HepG2 (cell line): ENCODE measurements around the gene ZSCAN31. TPM values are rescaled to one million over a fixed set of nuclear protein-coding genes. Genes with fewer than 3 reads are reported as not detected.

Source experiments
- ARNTL ChIP-seq: sonication (generic); formaldehyde crosslinking; IDR thresholded peaks from 2 replicates; pipeline ENCODE4 v1.4.0; 2020; ENCODE audit warnings: mild to moderate bottlenecking, missing genetic modification reagents
- FOXJ3 ChIP-seq: sonication (generic); formaldehyde crosslinking; IDR thresholded peaks from 2 replicates; pipeline ENCODE4 v1.4.0; 2020; ENCODE audit warnings: missing genetic modification reagents, mild to moderate bottlenecking, borderline replicate concordance
- FOXO1 ChIP-seq: sonication (generic); formaldehyde crosslinking; IDR thresholded peaks from 2 replicates; pipeline ENCODE4 v1.4.0; 2020; ENCODE audit warnings: missing genetic modification reagents
- GATA4 ChIP-seq: sonication (generic); IDR thresholded peaks from 2 replicates; pipeline ENCODE4 v1.6.1; 2016; ENCODE audit warnings: antibody characterized with exemption, low read depth, borderline replicate concordance
- HIVEP1 ChIP-seq: sonication (generic); formaldehyde crosslinking; IDR thresholded peaks from 2 replicates; pipeline ENCODE4 v1.4.0; 2020; ENCODE audit warnings: mild to moderate bottlenecking, missing genetic modification reagents
- HOXA9 ChIP-seq: sonication (generic); formaldehyde crosslinking; IDR thresholded peaks from 2 replicates; pipeline ENCODE4 v1.8.1; 2022; ENCODE audit warnings: missing genetic modification reagents, mild to moderate bottlenecking, moderate library complexity, borderline replicate concordance
- MZF1 ChIP-seq: sonication (generic); formaldehyde crosslinking; IDR thresholded peaks from 2 replicates; pipeline ENCODE4 v1.8.1; 2023; ENCODE audit warnings: mild to moderate bottlenecking, missing genetic modification reagents, borderline replicate concordance
- NR2F6 ChIP-seq, 2 experiments: IDR thresholded peaks; 2 replicates each; pipeline ENCODE4 v1.6.1; 2016; ENCODE audit warnings: antibody characterized with exemption in 1 of 2, mild to moderate bottlenecking in 1 of 2
- PHB2 ChIP-seq: fragments of 450-650 bp; IDR thresholded peaks from 2 replicates; pipeline ENCODE4 v1.6.1; 2018; ENCODE audit not compliant: partially characterized antibody
- SP1 ChIP-seq, 2 experiments: fragments of 450-650 bp in 1 of 2; sonication (generic) in 1 of 2; formaldehyde crosslinking in 1 of 2; IDR thresholded peaks; 2 replicates each; pipeline versions ENCODE4 v1.4.0 to v1.6.1; 2016 to 2020; ENCODE audit warnings: missing genetic modification reagents in 1 of 2
- TEAD2 ChIP-seq: sonication (generic); formaldehyde crosslinking; IDR thresholded peaks from 2 replicates; pipeline ENCODE4 v1.9.0; 2021; ENCODE audit warnings: missing genetic modification reagents
- TSC22D2 ChIP-seq: sonication (generic); formaldehyde crosslinking; IDR thresholded peaks from 2 replicates; pipeline ENCODE4 v1.5.1; 2020; ENCODE audit warnings: missing genetic modification reagents, mild to moderate bottlenecking, borderline replicate concordance
- ZBTB8A ChIP-seq: sonication (generic); formaldehyde crosslinking; IDR thresholded peaks from 2 replicates; pipeline ENCODE4 v1.4.0; 2020; ENCODE audit warnings: mild to moderate bottlenecking, low read depth, missing genetic modification reagents, borderline replicate concordance
- ZFX ChIP-seq: sonication (generic); formaldehyde crosslinking; IDR thresholded peaks from 2 replicates; pipeline ENCODE4 v1.4.0; 2020; ENCODE audit warnings: mild to moderate bottlenecking, low read depth, missing genetic modification reagents, moderate library complexity
- ZNF18 ChIP-seq: sonication (generic); formaldehyde crosslinking; IDR thresholded peaks from 2 replicates; pipeline ENCODE4 v1.8.0; 2022; ENCODE audit warnings: mild to moderate bottlenecking, missing genetic modification reagents; ENCODE audit not compliant: insufficient replicate concordance
- ZNF383 ChIP-seq: sonication (generic); formaldehyde crosslinking; IDR thresholded peaks from 2 replicates; pipeline ENCODE4 v1.4.0; 2020; ENCODE audit warnings: missing genetic modification reagents, mild to moderate bottlenecking, borderline replicate concordance
- ZNF446 ChIP-seq: sonication (generic); formaldehyde crosslinking; IDR thresholded peaks from 2 replicates; pipeline ENCODE4 v1.5.0; 2020; ENCODE audit warnings: mild to moderate bottlenecking, missing genetic modification reagents
- ZNF543 ChIP-seq: sonication (generic); formaldehyde crosslinking; IDR thresholded peaks from 2 replicates; pipeline ENCODE4 v1.4.0; 2020; ENCODE audit warnings: mild to moderate bottlenecking, missing genetic modification reagents
- ZNF607 ChIP-seq: sonication (generic); formaldehyde crosslinking; IDR thresholded peaks from 2 replicates; pipeline ENCODE4 v1.5.1; 2020; ENCODE audit warnings: missing genetic modification reagents, mild to moderate bottlenecking, borderline replicate concordance
- polyA plus RNA-seq, 8 experiments: library from polyadenylated mRNA; depleted of rRNA in 3 of 8; stranded (reverse) in 7 of 8; unstranded in 1 of 8; fragments of >200 nt; fragmentation: Illumina TruSeq in 4 of 8; extraction: Trizol in 4 of 8; gene quantifications; 2 replicates each; pipeline versions ENCODE4 v1.2.1 to v1.2.3, GENCODE V29; 2011 to 2016; ENCODE audit warnings: low read depth in 4 of 8, missing spikeins in 1 of 8, mixed read lengths in 1 of 8; ENCODE audit not compliant: insufficient read depth in 1 of 8
- total RNA-seq, 5 experiments: library from RNA; depleted of rRNA; stranded (reverse); fragments of >200 nt; fragmentation: Illumina TruSeq; extraction: Trizol; gene quantifications; 2 replicates each; pipeline ENCODE4 v1.2.3, GENCODE V29; 2016; ENCODE audit warnings: low read depth in 1 of 5
- TF ChIP-seq, protein P1 (sequence below): sonication (generic); formaldehyde crosslinking; IDR thresholded peaks from 2 replicates; pipeline ENCODE4 v1.4.0; 2020; ENCODE audit warnings: missing genetic modification reagents
- TF ChIP-seq, protein P2 (sequence below): sonication (generic); formaldehyde crosslinking; IDR thresholded peaks from 2 replicates; pipeline ENCODE4 v1.4.0; 2020; ENCODE audit warnings: missing genetic modification reagents
- TF ChIP-seq, protein P3 (sequence below): sonication (generic); formaldehyde crosslinking; IDR thresholded peaks from 2 replicates; pipeline ENCODE4 v1.4.0; 2020; ENCODE audit warnings: missing genetic modification reagents, mild to moderate bottlenecking, borderline replicate concordance

Gene ZSCAN31
- total and polyA plus RNA-seq, 2 of the 13 experiments (the other 11 are each of a cell fraction or from before 2014, with no cell fraction given): 5.3 to 6.2 TPM

DNA sequence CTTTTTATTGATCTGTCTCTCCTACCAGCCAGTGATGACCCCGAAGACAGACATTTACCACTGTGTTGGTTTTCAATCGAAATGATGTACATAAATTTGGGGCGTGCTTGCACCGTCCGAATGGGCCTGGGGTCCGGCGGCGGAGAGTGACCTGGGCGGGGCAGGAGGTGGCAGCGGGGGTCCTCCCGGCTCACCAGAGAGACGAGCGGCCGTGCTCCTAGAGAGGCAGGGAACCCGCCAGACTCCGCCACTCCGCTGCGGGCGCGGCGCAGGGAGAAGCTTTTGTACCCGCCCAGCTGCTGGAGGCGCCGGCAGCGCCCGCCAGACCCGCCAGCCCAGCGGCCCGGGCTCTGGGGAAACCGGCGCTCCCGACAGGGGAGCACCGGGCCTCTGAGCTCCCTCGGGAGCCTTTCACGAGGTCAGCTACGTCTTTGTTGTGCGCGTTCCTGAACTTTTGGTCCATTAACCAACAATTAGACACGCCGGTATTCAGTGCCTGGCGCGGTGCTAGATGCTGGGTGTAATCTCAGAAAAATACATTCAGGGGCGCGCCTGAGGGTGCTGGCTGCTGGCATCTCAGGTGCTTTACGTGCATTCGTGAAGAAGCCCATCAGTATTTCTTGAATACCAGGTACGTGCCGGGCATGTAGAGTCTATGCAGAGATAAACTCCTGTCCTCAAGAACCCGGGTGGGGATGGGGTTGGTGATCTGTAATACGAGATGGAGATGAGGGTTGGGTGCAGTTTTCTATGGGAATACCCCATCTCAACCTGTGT is 54.5 kb downstream of the ZSCAN31 start, which contains the start of gene PGBD1 (continued):
- TF ChIP-seq FOXO1 (peak; percentile 50), NR2F6 (IDR thresholded peaks at IDR 0.05) (no peak), NR2F6 (CRISPR knock-in tag; IDR thresholded peaks at IDR 0.05) (peak; percentile 50; the same call in 1 of the 2 replicates), ZNF383 (CRISPR knock-in tag) (0 out of 2 replicates have a peak, but pooled peaks have one; percentile 11), HIVEP1 (peak; percentile 67), ZNF446 (no peak), ZNF607 (no peak; the same call in 1 of the 2 replicates), ZNF543 (CRISPR knock-in tag) (peak; percentile 45; the same call in 1 of the 2 replicates), FOXJ3 (CRISPR knock-in tag) (peak; percentile 25; the same call in 1 of the 2 replicates), MZF1 (0 out of 2 replicates have a peak, but pooled peaks have one; percentile 71), ARNTL (CRISPR knock-in tag) (no peak), GATA4 (no peak), HOXA9 (no peak), TEAD2 (CRISPR knock-in tag) (peak; percentile 42; the same call in 1 of the 2 replicates), PHB2 (no peak), ZBTB8A (CRISPR knock-in tag) (peak; percentile 45; the same call in 1 of the 2 replicates), ZFX (peak; percentile 69), SP1 (IDR thresholded peaks at IDR 0.05) (no peak), SP1 (CRISPR knock-in tag; IDR thresholded peaks at IDR 0.05) (no peak), TSC22D2 (CRISPR knock-in tag) (peak; percentile 50; the same call in 1 of the 2 replicates), ZNF18 (peak; percentile 75)
- TF ChIP-seq, protein P1, sequence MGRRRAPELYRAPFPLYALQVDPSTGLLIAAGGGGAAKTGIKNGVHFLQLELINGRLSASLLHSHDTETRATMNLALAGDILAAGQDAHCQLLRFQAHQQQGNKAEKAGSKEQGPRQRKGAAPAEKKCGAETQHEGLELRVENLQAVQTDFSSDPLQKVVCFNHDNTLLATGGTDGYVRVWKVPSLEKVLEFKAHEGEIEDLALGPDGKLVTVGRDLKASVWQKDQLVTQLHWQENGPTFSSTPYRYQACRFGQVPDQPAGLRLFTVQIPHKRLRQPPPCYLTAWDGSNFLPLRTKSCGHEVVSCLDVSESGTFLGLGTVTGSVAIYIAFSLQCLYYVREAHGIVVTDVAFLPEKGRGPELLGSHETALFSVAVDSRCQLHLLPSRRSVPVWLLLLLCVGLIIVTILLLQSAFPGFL (CRISPR knock-in tag): no peak
- TF ChIP-seq, protein P2, sequence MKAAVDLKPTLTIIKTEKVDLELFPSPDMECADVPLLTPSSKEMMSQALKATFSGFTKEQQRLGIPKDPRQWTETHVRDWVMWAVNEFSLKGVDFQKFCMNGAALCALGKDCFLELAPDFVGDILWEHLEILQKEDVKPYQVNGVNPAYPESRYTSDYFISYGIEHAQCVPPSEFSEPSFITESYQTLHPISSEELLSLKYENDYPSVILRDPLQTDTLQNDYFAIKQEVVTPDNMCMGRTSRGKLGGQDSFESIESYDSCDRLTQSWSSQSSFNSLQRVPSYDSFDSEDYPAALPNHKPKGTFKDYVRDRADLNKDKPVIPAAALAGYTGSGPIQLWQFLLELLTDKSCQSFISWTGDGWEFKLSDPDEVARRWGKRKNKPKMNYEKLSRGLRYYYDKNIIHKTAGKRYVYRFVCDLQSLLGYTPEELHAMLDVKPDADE (CRISPR knock-in tag): no peak
- TF ChIP-seq, protein P3, sequence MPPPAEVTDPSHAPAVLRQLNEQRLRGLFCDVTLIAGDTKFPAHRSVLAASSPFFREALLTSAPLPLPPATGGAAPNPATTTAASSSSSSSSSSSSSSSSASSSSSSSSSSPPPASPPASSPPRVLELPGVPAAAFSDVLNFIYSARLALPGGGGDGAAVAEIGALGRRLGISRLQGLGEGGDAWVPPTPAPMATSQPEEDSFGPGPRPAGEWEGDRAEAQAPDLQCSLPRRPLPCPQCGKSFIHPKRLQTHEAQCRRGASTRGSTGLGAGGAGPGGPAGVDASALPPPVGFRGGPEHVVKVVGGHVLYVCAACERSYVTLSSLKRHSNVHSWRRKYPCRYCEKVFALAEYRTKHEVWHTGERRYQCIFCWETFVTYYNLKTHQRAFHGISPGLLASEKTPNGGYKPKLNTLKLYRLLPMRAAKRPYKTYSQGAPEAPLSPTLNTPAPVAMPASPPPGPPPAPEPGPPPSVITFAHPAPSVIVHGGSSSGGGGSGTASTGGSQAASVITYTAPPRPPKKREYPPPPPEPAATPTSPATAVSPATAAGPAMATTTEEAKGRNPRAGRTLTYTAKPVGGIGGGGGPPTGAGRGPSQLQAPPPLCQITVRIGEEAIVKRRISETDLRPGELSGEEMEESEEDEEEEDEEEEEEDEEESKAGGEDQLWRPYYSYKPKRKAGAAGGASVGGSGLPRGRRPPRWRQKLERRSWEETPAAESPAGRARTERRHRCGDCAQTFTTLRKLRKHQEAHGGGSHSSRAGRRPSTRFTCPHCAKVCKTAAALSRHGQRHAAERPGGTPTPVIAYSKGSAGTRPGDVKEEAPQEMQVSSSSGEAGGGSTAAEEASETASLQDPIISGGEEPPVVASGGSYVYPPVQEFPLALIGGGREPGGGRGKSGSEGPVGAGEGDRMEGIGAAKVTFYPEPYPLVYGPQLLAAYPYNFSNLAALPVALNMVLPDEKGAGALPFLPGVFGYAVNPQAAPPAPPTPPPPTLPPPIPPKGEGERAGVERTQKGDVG (CRISPR knock-in tag): no peak
